Measurements from ENCODE around the gene PSMD10. TPM values are rescaled to one million over a fixed set of nuclear protein-coding genes. Genes with fewer than 3 reads are reported as not detected.

PSMD10 gene
- total RNA-seq, 1 experiment from 2014 or later, result 41.1 TPM

DNA sequence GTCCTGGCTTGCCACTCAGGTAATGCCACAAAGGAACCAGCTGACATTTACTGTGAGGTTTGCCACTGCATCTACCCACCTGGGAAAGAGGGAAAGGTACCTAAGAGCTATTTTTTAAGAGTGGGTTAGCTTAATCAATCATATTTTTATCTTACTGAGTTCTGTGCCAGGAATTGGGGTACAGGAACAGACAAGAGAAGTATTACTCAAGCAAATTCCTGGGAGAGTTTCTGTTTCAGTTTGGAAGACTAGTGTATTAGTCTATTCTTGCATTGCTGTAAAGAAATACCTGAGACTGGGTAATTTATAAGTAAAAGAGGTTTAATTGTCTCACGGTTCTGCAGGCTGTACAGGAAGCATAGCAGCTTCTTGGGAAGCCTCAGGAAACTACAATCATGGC lies 23.2 kb downstream of the PSMD10 start:
- H3K4me3 Mint-ChIP-seq (ENCODE audit: unreplicated experiment), result no peak overlapping the region
- H3K4me3 ChIP-seq (ENCODE audit: low read depth, low read length), result no peak overlapping the region
- H3K4me1 ChIP-seq, result no peaks in the 10 kb centered on the region
- POLR2A ChIA-PET, result no interaction called here
- DNase-seq, result no peak
- peaks cover 5% of the 10 kb centered on the region for H3K27me3 Mint-ChIP-seq (ENCODE audit: insufficient read depth, unreplicated experiment)
- CTCF ChIA-PET, result no interaction called here
- H3K36me3 ChIP-seq (ENCODE audit: control insufficient read depth, insufficient read depth, low read length), result no peaks in the 10 kb centered on the region
- H3K9me3 ChIP-seq, result no peaks in the 10 kb centered on the region
- H3K9me3 Mint-ChIP-seq (ENCODE audit: unreplicated experiment), result no peaks in the 10 kb centered on the region
- H3K36me3 Mint-ChIP-seq (ENCODE audit: insufficient read depth, unreplicated experiment), result no peaks in the 10 kb centered on the region
- TF ChIP-seq, protein P1, sequence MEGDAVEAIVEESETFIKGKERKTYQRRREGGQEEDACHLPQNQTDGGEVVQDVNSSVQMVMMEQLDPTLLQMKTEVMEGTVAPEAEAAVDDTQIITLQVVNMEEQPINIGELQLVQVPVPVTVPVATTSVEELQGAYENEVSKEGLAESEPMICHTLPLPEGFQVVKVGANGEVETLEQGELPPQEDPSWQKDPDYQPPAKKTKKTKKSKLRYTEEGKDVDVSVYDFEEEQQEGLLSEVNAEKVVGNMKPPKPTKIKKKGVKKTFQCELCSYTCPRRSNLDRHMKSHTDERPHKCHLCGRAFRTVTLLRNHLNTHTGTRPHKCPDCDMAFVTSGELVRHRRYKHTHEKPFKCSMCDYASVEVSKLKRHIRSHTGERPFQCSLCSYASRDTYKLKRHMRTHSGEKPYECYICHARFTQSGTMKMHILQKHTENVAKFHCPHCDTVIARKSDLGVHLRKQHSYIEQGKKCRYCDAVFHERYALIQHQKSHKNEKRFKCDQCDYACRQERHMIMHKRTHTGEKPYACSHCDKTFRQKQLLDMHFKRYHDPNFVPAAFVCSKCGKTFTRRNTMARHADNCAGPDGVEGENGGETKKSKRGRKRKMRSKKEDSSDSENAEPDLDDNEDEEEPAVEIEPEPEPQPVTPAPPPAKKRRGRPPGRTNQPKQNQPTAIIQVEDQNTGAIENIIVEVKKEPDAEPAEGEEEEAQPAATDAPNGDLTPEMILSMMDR (IDR thresholded peaks at IDR 0.05; ENCODE audit: insufficient read depth in 1 of 2, low read depth in 1 of 2, low read length in 1 of 2, severe bottlenecking in 1 of 2, unreplicated experiment in 1 of 2), result no peak
- no peak overlapping the region for H3K27ac Mint-ChIP-seq (ENCODE audit: unreplicated experiment)
- no peaks in the 10 kb centered on the region for H3K4me1 Mint-ChIP-seq (ENCODE audit: low read depth, unreplicated experiment)
- no TSS peak for BruUV-seq (replicated peaks)
- intact Hi-C loops (cut with micrococcal nuclease; ENCODE audit: unreplicated experiment), result no loop called here
- H3K27me3 ChIP-seq (replicated peaks; ENCODE audit: control insufficient read depth, insufficient read depth, low read length), result no peaks in the 10 kb centered on the region

DNA sequence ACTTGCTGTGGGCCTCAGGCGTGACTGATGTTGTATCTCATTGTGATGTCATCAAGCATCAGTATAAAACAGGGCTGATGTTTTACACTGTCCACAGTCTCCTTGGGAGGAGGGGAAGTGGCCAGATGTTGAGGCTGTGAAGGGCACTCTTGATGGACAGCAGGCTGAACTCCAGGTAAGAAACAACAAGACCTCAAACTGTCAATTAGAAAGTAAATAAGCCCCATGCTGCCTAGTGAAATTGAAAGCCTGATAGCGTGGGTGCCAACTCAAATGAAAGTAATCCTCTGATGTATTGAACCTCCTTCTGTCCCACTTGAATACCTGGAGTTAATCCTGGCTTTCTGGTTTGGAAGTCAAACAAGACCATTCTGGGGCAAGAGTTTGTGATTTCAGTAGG lies 26.7 kb downstream of the PSMD10 start:
- Mint-ChIP-seq H3K4me3 (ENCODE audit: unreplicated experiment) (no peak overlapping the region), H3K27ac (ENCODE audit: unreplicated experiment) (no peak overlapping the region), H3K27me3 (ENCODE audit: insufficient read depth, unreplicated experiment) (peaks cover 3% of the 10 kb centered on the region), H3K4me1 (ENCODE audit: low read depth, unreplicated experiment) (no peaks in the 10 kb centered on the region), H3K36me3 (ENCODE audit: insufficient read depth, unreplicated experiment) (no peaks in the 10 kb centered on the region), H3K9me3 (ENCODE audit: unreplicated experiment) (no peaks in the 10 kb centered on the region)
- intact Hi-C loops (cut with micrococcal nuclease; ENCODE audit: unreplicated experiment), result no loop called here
- Histone ChIP-seq H3K4me1 (no peaks in the 10 kb centered on the region), H3K27me3 (replicated peaks; ENCODE audit: control insufficient read depth, insufficient read depth, low read length) (no peaks in the 10 kb centered on the region), H3K9me3 (no peaks in the 10 kb centered on the region), H3K4me3 (ENCODE audit: low read depth, low read length) (no peak overlapping the region), H3K36me3 (ENCODE audit: control insufficient read depth, insufficient read depth, low read length) (no peaks in the 10 kb centered on the region)
- BruUV-seq (replicated peaks), result no TSS peak
- ChIA-PET POLR2A (no interaction called here), CTCF (no interaction called here)
- TF ChIP-seq, protein P1 (IDR thresholded peaks at IDR 0.05; ENCODE audit: insufficient read depth in 1 of 2, low read depth in 1 of 2, low read length in 1 of 2, severe bottlenecking in 1 of 2, unreplicated experiment in 1 of 2), result no peak
- DNase-seq, result no peak

DNA sequence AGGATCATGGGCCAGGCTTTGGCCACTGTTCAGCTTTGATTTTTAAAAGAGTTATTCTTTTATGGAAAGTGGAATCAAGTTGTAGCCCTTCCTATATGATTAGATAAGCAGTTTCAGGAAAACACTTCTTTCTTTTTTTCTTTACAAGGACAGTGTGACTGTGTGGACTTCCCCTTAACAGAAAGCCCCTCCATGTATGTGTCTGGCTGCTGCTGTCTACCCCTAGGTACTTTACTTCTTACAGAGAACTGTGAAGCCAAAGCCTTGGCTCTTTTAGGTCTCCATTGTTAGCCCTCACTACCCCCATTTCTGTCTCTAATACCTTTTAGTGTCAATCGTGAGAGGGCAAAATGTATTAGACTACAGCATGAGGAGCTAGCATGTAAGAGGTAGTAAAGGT lies 27.3 kb downstream of the PSMD10 start:
- Mint-ChIP-seq H3K27me3 (ENCODE audit: insufficient read depth, unreplicated experiment) (no peaks in the 10 kb centered on the region), H3K27ac (ENCODE audit: unreplicated experiment) (no peak overlapping the region), H3K9me3 (ENCODE audit: unreplicated experiment) (no peaks in the 10 kb centered on the region), H3K4me3 (ENCODE audit: unreplicated experiment) (no peak overlapping the region), H3K4me1 (ENCODE audit: low read depth, unreplicated experiment) (no peaks in the 10 kb centered on the region), H3K36me3 (ENCODE audit: insufficient read depth, unreplicated experiment) (no peaks in the 10 kb centered on the region)
- H3K9me3 ChIP-seq, result no peaks in the 10 kb centered on the region
- H3K4me1 ChIP-seq, result no peaks in the 10 kb centered on the region
- TF ChIP-seq, protein P1 (IDR thresholded peaks at IDR 0.05; ENCODE audit: insufficient read depth in 1 of 2, low read depth in 1 of 2, low read length in 1 of 2, severe bottlenecking in 1 of 2, unreplicated experiment in 1 of 2), result no peak
- H3K4me3 ChIP-seq (ENCODE audit: low read depth, low read length), result no peak overlapping the region
- BruUV-seq (replicated peaks), result no TSS peak
- CTCF ChIA-PET, result no interaction called here
- POLR2A ChIA-PET, result no interaction called here
- no peak for DNase-seq
- H3K36me3 ChIP-seq (ENCODE audit: control insufficient read depth, insufficient read depth, low read length), result no peaks in the 10 kb centered on the region
- intact Hi-C loops (cut with micrococcal nuclease; ENCODE audit: unreplicated experiment), result no loop called here
- H3K27me3 ChIP-seq (replicated peaks; ENCODE audit: control insufficient read depth, insufficient read depth, low read length), result no peaks in the 10 kb centered on the region
